Jurkat, Clone E6-1 (cell line): ENCODE results near the gene SNX22.

Source experiments
- DNase-seq: peaks from one replicate; pipeline ENCODE4 v3.0.0-alpha.2; 2011; ENCODE audit warnings: low read depth, low spot score
- H3K4me3 ChIP-seq: 2 replicates; pipeline ENCODE4 v1.5.1; 2011; ENCODE audit warnings: mild to moderate bottlenecking, low read length, control low read depth, moderate library complexity

The SNX22 gene

GRCh38 chr15:64132217-64132616 is 19.3 kb upstream of the SNX22 start:
- H3K4me3 ChIP-seq = no peak overlapping the region
- no peak for DNase-seq

GRCh38 chr15:64133623-64134344 is 17.7 kb upstream of the SNX22 start:
- no peak for DNase-seq
- no peak overlapping the region for H3K4me3 ChIP-seq

GRCh38 chr15:64134345-64134829 is 17.1 kb upstream of the SNX22 start:
- DNase-seq = no peak
- no peak overlapping the region for H3K4me3 ChIP-seq

- no peak for DNase-seq
Observed at GRCh38 chr15:64136347-64136746, 15.2 kb upstream of the SNX22 start.

GRCh38 chr15:64137226-64137833 is 14.2 kb upstream of the SNX22 start:
- DNase-seq = peak; percentile 4
- H3K4me3 ChIP-seq = no peak overlapping the region

More at GRCh38 chr15:64136347-64136746, 15.2 kb upstream of the SNX22 start:
- no peak overlapping the region for H3K4me3 ChIP-seq

GRCh38 chr15:64138331-64138941 is 13.1 kb upstream of the SNX22 start:
- no peak for DNase-seq
- H3K4me3 ChIP-seq = no peak overlapping the region

- no peak overlapping the region for H3K4me3 ChIP-seq
- DNase-seq = no peak
Observed at GRCh38 chr15:64141798-64142512, 9.6 kb upstream of the SNX22 start.

GRCh38 chr15:64143276-64143675 is 8.3 kb upstream of the SNX22 start:
- no peak overlapping the region for H3K4me3 ChIP-seq
- no peak for DNase-seq

- DNase-seq = no peak
- no peak overlapping the region for H3K4me3 ChIP-seq
Observed at GRCh38 chr15:64144192-64144564, 7.4 kb upstream of the SNX22 start.

- H3K4me3 ChIP-seq = no peak overlapping the region
- DNase-seq = no peak
Observed at GRCh38 chr15:64144565-64145281, 6.8 kb upstream of the SNX22 start.

GRCh38 chr15:64146041-64146440 is 5.5 kb upstream of the SNX22 start:
- H3K4me3 ChIP-seq = no peak overlapping the region
- no peak for DNase-seq

- H3K4me3 ChIP-seq = no peak overlapping the region
- no peak for DNase-seq
Observed at GRCh38 chr15:64146520-64146884, 5.0 kb upstream of the SNX22 start.

- no peak for DNase-seq
- no peak overlapping the region for H3K4me3 ChIP-seq
Observed at GRCh38 chr15:64146885-64147681, 4.4 kb upstream of the SNX22 start.

GRCh38 chr15:64148168-64148567 is 3.4 kb upstream of the SNX22 start:
- no peak overlapping the region for H3K4me3 ChIP-seq

GRCh38 chr15:64148581-64148980 is 3.0 kb upstream of the SNX22 start:
- no peak for DNase-seq
- H3K4me3 ChIP-seq = no peak overlapping the region

More at GRCh38 chr15:64148168-64148567, 3.4 kb upstream of the SNX22 start:
- DNase-seq = no peak

- DNase-seq = peak; percentile 57
- no peak overlapping the region for H3K4me3 ChIP-seq
Observed at GRCh38 chr15:64149424-64149823, 2.1 kb upstream of the SNX22 start.

- no peak overlapping the region for H3K4me3 ChIP-seq
- no peak for DNase-seq
Observed at GRCh38 chr15:64149893-64150578, 1.5 kb upstream of the SNX22 start.
